ELF-1 (cell line): ENCODE measurements around the gene OR51T1.

Experiments
- DNase-seq: peaks from one replicate; pipeline ENCODE4 v3.0.0-alpha.2; 2016; ENCODE audit warnings: low read depth, low spot score

The OR51T1 gene

DNA sequence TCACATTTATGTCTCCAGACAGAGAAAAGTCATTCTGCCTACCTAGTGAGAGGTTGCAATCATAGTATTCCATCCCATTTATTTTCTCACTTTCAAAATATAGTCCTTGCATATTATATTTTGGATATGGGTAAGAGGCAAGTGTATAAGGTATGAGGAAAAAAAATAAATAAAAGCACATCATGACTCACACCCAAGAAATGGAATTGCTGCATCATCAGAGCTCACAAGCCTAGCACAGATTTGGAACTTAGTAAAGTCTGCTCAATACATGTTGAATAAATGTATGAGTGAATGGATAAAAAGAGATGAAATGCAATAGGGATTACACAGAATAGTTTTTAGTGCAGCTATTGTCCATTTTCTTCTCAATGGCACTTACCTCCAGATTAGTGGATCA, 44.9 kb downstream of the OR51T1 start:
- no peak for DNase-seq
